HCT116 (cell line): ENCODE measurements around the gene ELAPOR1.

ENCODE experiments used
- CTCF ChIP-seq, 3 experiments: fragments of 200-600 bp in 1 of 3; sonication (generic) in 1 of 3; IDR thresholded peaks in 2 of 3; conservative IDR thresholded peaks in 1 of 3; 2 replicates each; pipeline ENCODE4 v1.5.1; 2012 to 2017; ENCODE audit warnings: low read depth in 2 of 3, low read length in 2 of 3, antibody characterized with exemption in 1 of 3, borderline replicate concordance in 1 of 3, control low read depth in 1 of 3, mild to moderate bottlenecking in 1 of 3, mixed read lengths in 1 of 3, mixed run types in 1 of 3, moderate library complexity in 1 of 3; ENCODE audit not compliant: insufficient read depth in 1 of 3
- MAX ChIP-seq: IDR thresholded peaks from 2 replicates; pipeline ENCODE4 v1.6.1; 2012
- POLR2AphosphoS5 ChIP-seq: IDR thresholded peaks from 2 replicates; pipeline ENCODE4 v1.6.1; 2011; ENCODE audit warnings: mild to moderate bottlenecking, low read depth, low read length, moderate library complexity
- RAD21 ChIP-seq: IDR thresholded peaks from 2 replicates; pipeline ENCODE4 v1.6.1; 2012; ENCODE audit warnings: low read depth, mild to moderate bottlenecking
- REST ChIP-seq: IDR thresholded peaks from 2 replicates; pipeline ENCODE4 v1.6.1; 2012; ENCODE audit warnings: low read depth
- YY1 ChIP-seq: IDR thresholded peaks from 2 replicates; pipeline ENCODE4 v1.6.1; 2011; ENCODE audit warnings: low read length, low read depth, moderate library complexity, mild to moderate bottlenecking; ENCODE audit not compliant: insufficient replicate concordance; ENCODE audit errors: extremely low read depth
- ZNF274 ChIP-seq: fragments of 200-500 bp; sonication (Bioruptor generic); IDR thresholded peaks from 2 replicates; pipeline ENCODE4 v1.6.1; 2014; ENCODE audit warnings: mild to moderate bottlenecking, low read depth, low read length, inconsistent platforms

- TF ChIP-seq CTCF (IDR thresholded peaks at IDR 0.05 in 2 of 3, conservative IDR thresholded peaks at IDR 0.05 in 1 of 3; ENCODE audit: borderline replicate concordance in 1 of 3, insufficient read depth in 1 of 3, low read depth in 2 of 3, low read length in 2 of 3) (no peak), POLR2AphosphoS5 (no peak), YY1 (no peak), REST (no peak), RAD21 (no peak), MAX (no peak), ZNF274 (no peak)
Observed at GRCh38 chr1:109152196-109152595, 38.3 kb downstream of the ELAPOR1 start.
